ENCODE results near the gene TEDC1.

TEDC1 gene

GRCh38 chr14:105458010-105458409, 33.0 kb upstream of the TEDC1 start:
- no peak for DNase-seq (ENCODE audit: low read depth in 2 of 2)

GRCh38 chr14:105458571-105458970, 32.5 kb upstream of the TEDC1 start:
- no peak for DNase-seq (ENCODE audit: low read depth in 2 of 2)

GRCh38 chr14:105460116-105460515, 30.9 kb upstream of the TEDC1 start:
- no peak for DNase-seq (ENCODE audit: low read depth in 2 of 2)

GRCh38 chr14:105460616-105461015, 30.4 kb upstream of the TEDC1 start:
- DNase-seq (ENCODE audit: low read depth in 2 of 2) = no peak

GRCh38 chr14:105461903-105462302, 29.1 kb upstream of the TEDC1 start:
- DNase-seq (ENCODE audit: low read depth in 2 of 2) = no peak

- DNase-seq (ENCODE audit: low read depth in 2 of 2) = no peak
Measured at GRCh38 chr14:105464501-105464900, 26.5 kb upstream of the TEDC1 start.

- DNase-seq (ENCODE audit: low read depth in 2 of 2) = no peak
Measured at GRCh38 chr14:105465209-105466031, 25.6 kb upstream of the TEDC1 start.

GRCh38 chr14:105466531-105467248, 24.4 kb upstream of the TEDC1 start:
- DNase-seq (ENCODE audit: low read depth in 2 of 2) = no peak

GRCh38 chr14:105467249-105467941, 23.7 kb upstream of the TEDC1 start:
- no peak for DNase-seq (ENCODE audit: low read depth in 2 of 2)

- no peak for DNase-seq (ENCODE audit: low read depth in 2 of 2)
Measured at GRCh38 chr14:105467942-105468471, 23.0 kb upstream of the TEDC1 start.

GRCh38 chr14:105468621-105469241, 22.3 kb upstream of the TEDC1 start:
- no peak for DNase-seq (ENCODE audit: low read depth in 2 of 2)

GRCh38 chr14:105469456-105470349, 21.3 kb upstream of the TEDC1 start:
- no peak for DNase-seq (ENCODE audit: low read depth in 2 of 2)

- no peak for DNase-seq (ENCODE audit: low read depth in 2 of 2)
Measured at GRCh38 chr14:105470350-105471296, 20.4 kb upstream of the TEDC1 start.

- no peak for DNase-seq (ENCODE audit: low read depth in 2 of 2)
Measured at GRCh38 chr14:105471297-105471821, 19.7 kb upstream of the TEDC1 start.

GRCh38 chr14:105471823-105472485, 19.1 kb upstream of the TEDC1 start:
- DNase-seq (ENCODE audit: low read depth in 2 of 2) = no peak

GRCh38 chr14:105472486-105472991, 18.5 kb upstream of the TEDC1 start:
- DNase-seq (ENCODE audit: low read depth in 2 of 2) = no peak

GRCh38 chr14:105473033-105473676, 17.9 kb upstream of the TEDC1 start:
- DNase-seq (ENCODE audit: low read depth in 2 of 2) = no peak
